NOMO-1 treated with DMSO at 0.1 percent for 48 hours (cell line): ENCODE results near the gene HS6ST1.

Experiments
- DNase-seq: peaks from one replicate; lab custom pipeline; 2025; ENCODE audit not compliant: unreplicated experiment; lab: John Stamatoyannopoulos, UW

Gene HS6ST1

DNA sequence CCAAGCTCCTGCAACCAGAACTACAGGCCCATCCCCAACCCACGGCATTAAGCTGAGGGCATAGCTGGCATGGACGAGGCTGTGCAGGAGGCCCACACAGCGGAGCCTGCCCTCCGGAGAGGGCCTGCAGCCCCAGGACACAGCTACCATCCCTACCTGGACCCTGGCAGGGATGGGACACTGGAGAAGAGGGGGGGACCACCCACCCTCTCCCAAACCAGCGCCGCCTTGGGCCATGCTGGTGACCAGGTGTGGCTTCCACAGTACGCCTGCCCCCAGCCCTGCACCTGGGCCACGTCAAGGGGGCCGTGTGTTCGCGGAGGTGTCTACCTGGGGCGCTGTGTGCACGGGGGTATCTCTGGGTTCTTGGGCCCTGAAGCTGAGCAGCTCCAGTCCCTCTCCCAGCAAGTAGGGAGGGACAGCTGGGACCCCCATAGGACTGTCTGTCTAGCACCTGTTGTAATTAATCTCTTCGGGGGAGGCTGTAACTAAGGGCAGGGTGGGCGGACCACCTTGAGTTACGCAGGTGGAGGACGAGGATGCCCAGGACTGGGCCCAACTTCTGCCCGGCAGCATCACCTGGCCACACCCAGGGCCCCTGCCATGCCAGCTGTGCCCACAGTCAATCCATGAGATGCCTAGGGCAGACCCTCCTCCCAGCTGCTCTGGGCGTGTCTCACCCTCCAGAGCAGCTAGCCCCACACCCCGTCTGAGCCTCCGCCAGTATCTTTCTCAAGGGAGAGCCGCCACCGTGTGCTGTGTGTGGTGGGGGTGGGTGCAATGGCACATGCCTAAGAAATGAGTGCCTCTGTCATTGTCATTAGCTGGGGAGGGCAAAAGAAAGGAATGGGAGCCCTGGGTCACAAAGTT lies 18.3 kb downstream of the HS6ST1 start:
- DNase-seq, result no peak

DNA sequence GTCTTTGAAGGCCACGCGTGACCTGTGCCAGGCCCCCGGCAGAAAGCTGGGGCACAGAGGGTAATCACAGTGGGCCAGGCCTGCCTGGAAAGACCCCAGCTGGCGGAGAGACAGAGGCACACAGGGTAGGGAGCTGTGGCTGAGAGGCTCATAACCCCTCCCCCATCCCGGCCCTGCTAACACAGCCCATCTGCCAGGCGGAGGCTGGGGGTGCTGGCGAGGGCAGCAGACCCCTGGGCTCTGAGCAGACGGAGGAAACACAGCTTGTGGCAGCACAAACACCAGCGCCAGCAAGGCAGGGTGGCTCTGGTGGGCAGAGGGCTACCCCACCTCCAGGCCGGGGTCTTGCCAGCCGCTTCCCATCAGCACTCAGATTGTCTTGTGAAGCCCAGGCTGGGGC lies 19.0 kb downstream of the HS6ST1 start:
- DNase-seq, result no peak

DNA sequence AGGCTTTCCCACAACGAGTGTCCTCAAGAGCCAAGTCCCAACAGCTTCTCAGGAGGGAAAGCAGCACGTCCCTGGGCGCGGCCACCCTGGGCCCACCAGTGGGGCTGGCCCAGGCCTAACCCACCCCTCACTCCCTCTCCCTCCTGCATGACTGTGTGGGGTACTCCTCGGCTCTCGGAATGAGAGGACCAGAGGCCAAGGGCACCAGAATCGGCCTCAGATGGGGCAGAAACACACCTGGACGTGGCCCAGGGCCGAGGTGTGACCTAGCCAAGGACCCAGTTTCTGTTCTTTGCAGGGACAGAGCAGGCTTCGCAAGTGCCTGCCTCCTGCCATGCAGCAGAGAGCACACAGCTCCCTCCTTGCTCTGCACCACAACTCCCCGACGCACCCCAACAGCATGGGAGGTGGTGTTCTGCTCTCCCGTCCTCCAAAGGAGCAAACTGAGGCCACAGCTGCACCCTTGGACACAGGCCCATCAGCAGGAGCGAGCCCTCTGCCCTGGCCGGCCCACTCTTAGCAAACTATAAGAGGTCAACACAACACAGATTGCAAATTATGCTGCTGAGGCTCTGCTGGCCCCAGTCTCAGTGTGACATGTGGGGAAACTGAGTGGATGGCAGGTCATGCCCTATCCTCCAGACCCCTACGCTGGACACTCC lies 19.7 kb downstream of the HS6ST1 start:
- no peak for DNase-seq

DNA sequence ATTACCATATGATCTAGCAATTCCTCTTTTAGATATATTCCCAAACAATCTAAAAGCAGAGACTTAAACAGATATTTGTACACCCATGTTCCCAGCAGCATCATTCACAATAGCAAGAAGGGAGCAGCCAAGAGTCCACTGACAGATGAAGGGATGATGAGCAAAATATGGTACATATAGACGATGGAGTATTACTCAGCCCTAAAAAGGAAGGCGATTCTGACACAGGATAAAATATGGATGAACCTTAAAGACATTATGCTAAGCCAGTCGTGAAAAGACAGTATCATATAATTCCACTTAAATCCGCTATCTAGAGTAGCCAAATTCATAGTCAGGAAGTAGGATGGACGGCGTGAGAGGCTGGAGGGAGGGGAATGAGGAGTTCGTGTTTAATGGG lies 20.4 kb downstream of the HS6ST1 start:
- DNase-seq, result no peak

DNA sequence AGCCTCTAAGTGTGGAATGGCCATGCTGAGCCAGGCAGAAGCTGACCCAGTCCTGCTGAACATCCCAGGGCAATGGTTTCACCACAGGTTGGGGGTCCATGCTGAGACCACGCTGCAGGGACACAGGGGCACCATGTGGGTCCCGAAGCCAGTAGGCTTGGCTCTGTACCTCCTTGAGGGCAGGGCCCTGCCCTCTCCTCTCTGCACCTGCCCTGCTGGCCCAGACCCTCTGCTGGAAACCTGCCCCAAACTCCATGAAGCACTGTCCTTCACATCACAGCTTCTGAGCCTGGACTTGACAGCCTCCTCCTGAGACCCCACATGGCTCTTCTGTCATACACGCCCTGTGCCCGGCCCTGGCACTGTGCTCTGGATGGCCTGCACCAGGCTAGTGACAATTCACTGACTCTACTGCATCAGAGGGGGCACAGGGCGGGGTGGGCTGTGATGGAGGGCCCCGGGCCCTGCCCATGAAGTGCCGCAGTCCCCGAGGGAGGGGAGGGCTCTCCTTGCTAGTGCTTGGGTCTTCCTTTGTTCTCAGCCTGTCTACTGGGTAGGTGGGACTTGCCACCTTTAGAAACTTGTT lies 24.7 kb downstream of the HS6ST1 start:
- no peak for DNase-seq

DNA sequence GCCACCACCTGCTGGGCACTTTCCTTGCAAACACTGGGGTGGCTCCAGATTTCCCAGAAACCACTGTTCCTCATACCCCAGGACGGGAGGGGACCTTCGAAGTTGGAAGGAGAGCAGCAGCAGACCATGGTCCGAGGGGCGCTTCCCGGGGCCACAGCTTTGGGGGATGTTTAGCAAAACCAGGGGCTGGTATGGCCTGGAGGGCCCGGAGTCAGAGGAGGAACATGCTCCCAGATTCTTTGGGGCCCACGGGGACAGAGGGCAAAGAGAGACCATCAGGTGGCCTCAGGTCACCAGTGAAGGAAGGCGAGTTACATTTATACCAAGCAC lies 25.3 kb downstream of the HS6ST1 start:
- no peak for DNase-seq

DNA sequence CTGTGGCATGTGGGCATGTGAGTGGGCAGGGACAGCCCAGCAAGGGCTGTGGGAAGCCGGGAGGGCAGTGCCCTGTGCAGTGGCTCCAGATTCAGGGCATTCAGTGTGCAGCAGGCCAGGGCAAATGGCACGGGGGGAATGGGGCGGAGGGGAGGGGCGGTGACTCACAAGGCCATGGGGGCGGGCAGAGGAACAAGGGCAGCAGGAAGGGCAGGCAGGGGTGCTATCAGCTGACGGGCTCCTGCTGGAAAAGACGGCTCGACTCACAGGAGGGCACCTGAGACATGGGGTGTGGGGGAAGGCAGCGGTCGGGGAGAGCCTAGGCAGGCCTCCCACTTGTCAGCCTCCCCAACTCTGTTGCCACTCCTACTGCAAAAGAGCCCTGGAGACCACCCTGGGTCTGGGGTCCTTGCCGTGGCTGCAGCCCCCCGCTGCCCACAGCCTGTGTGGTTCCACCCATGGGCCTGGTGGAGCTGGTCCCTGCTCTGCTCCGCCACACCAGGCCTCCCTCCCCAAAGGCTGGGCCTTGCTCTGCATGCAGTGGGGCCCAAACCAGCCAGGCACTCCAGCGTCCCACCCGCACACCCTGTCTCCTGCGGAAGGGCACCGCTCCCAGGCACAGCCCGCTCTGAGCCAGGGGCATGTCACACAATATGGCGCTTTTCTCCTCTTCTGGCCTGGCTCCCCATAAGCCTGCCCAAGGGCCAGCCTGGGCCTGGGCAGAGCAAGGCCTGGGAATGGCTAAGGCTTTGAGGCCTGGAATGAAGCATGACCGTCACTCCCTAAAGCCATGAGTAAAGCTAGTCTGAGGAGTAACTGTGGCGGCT lies 25.9 kb downstream of the HS6ST1 start:
- no peak for DNase-seq

DNA sequence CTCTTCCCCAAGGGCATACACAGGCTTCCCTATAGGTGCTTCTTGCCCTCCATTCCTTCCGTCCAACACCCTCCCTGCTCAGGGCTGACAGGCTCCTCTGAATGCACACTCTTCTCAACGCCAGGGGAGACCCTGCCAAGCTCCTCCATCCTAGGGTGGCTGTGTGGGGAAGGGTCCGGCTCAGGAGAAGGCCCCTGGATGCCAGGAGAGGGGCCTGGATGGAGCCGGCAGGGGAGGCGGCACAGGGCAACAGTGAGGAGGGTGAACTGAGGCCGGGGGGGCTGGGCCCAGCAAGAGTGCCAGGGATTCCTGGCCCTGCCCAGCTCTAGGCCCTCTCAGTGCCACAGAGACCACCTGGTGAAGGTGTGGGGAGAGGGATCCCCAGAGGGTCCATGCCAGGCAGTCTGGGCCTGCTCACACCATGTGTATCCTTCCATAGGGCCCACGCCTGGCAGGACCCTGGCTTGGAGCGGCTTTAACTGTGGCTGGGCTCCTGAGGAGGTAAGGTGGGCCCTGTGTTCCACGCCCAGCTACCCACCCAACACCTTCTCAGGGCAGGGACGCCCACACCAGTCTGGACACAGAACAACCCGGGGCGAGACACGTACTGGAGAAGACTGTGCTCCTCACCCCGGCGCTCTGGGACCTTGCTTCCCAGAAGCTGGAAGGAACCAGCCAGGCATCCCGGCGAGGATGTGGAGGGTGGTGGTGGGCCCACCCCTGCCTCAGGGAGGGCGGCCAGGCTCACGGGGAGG lies 26.6 kb downstream of the HS6ST1 start:
- DNase-seq, result no peak

DNA sequence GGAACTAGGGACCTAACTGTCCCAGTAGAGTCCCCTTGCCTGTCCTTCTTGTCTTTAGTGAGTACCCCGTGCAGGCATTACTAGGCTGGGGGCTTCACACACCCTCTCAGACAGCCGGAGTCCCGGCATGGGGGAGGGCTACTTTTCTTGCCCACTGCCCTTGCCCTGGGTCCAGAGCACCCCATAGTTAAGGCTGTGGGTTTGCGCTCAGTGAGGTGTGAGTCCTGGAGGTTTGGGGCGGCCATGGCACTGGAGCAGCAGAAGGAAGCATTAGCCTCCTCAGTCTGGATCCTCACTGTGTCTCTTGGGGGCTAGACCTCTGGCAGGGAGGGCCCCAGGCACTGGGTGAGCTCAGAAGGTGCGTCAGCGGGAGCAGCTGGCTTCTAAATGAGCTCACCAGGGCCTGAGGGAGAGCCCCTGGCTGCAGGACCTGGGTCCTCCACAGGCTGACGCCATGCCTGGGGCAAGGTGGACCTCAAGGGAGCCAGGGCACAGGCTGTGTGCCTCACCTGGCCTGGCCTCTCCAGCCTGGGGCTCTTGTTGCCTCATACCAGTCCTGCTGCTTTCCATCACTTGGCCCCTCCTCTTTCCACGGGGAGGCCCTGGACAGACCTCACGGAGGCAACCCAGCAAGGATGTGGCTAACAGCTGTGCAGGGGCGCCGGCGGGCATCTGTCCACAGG lies 27.4 kb downstream of the HS6ST1 start:
- DNase-seq, result no peak

DNA sequence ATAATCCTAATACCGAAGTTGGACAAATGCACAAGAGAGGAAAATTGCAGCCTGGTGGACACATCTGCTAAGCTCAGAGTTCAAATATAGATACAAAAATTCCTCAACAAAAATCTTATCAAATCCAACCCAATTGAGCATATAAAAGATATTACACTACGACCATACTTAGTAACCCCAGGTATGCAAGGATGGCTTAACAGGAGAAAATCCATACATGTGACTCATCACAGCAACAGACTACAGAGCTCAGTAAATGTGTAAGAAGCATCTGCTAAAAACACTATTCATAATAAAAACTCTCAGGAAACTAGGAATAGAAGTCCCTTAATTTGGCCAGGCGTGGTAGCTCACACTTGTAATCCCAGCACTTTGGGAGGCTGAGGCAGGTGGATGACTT lies 28.3 kb downstream of the HS6ST1 start:
- no peak for DNase-seq

DNA sequence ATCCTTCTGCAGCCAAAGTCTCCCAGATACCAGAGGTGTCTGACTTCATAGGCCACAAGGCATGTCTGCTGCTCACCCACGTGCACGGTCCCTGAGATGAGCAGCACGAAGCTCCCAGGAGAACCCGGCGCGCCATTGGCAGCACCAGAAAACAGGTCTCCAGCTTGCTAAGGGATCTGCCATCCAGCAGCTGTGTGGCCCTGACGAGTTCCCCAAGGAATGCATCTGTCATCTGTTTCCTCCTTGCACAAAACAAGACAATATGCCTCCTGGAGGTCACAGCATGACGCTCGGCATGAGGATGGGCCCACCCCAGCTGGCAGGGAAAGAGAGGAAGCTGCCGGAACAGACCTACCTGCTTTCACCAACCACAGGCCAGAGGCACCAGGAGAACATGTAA lies 29.2 kb downstream of the HS6ST1 start:
- no peak for DNase-seq

DNA sequence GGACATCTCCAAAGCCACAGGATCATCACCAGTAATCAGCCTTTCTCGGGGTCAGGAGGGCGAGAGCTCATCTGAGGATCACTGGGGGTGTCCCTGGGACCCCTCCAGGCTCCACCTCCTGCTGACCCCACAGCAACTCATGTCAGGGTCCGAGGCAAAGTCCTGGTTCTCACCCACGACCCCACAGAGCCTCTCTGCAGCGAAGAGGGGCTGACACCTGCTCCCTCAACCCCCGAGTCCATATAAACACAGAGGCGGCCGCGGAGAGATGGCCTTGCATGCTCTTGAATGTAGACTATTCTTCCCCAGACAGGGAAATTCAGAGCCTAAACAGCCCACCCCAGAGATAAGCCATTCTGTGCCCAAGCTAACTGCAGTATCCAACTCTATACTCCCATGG lies 29.9 kb downstream of the HS6ST1 start:
- DNase-seq, result no peak

DNA sequence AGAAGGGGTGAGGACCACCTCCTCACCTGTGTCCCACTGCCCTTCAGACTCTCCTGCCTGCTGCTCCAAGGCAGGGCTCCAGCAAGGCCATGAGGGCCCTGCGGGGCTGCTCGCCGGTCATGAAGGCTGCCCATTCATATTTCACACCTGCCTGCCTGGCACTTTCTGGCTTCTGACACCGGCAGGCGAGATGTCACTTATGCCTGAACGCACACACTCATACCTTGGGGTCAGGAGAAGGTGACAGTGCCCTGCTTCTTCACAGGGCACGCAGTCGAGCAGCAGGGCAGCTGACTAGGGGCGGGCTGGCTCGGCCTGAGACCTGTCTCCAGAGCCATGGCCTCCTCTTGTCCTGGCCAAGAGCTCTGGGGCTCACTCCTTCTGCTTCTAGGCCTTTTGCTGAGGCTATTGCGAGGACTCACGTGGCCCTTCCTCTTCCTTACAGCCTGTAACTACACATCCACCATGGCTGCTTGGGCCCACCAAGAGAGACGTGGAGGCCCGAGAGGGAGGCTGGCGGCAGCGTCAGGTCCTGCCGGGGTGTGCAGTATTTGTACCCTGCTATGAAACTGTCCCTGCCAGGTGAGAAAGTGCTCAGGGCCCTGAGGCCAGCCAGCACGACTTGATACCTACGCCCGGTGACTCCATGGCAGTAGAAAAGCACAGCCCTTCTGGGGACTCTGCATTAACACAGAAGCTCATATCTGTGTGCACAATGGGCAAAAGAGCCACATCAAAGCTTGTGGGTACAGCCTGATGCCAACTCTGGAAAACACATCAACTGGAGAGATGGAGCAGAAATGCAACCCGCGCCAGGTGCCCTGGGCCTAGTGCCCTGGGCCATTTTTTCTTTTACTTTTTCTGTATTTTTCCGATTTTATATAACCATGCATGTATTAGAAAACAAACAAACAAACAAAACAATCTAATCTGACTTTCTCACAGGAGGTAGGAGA lies 30.6 kb downstream of the HS6ST1 start:
- DNase-seq, result no peak

DNA sequence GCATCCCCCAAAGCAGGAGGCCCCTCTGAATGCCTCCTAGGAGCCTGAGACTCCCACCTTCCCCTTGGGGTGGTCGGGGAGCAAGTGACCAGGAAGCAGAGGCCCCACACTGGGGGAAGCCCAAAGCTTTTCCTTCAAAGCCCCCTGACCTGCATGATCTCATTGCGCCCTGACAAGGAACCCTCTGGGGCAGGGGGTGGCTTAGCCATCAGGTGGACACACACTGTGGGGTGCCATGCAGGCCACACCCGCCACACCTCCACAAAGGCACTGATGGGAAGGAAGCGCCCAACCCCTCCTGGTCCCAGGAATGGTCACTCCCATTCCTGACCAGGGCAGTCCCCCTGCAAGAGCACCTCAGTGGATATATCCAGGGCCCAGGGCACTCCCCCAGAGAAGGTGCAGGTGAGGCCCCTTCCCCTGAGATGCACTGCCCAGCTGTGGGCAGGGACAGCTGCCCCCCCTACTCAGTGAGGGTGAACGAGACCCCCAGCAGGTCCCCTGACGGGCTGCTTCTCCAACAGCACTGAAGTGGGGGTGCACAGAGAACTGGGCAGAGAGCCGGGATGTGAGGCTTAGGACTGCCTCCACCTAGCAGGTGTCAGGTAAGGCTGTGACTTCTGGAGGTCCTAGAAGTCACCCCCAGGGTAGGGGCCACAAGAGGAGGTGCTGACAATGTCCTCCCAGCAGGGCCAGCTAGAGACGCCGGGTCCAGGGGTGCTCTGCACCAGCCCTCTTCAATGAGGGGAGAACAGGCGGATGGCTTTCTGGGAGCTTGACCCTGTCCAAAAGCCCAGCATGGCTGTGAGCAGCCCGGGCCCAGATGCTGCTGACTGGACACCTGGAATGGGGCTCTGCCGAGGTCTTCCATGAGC lies 31.5 kb downstream of the HS6ST1 start:
- DNase-seq, result no peak

DNA sequence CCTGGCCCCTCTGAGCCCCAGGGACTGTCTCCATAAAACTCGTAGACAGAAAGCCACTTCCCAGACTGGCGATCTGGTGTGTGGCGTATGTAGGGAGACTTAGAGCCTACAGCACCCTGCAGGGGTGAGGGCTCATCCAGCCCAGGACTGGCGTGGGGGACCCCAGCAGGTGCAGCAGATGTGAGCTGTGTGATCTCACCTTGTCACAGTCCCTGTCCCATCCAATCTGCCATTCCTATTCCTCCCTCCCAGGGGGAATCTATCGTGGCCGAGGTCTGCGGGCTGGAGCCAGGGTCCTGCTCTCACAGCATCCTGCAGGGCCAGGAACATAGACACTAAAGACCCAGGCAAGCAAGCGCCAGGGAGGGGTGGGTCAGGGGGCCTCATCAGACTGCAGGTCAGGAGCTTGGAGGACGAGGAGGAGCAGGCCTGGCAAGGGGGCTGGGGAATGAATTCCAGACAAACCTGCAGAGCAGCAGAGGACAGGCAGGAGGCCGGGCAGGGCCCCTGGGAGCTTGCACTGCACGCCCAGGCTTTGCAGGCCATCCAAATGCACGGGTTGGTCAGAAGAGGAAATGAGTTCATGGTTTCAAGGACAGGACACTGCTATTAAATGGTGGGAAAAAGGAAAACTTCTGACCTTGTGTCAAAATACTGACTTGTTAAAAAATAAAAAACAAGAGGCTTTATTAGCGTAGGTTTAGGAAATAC lies 32.5 kb downstream of the HS6ST1 start:
- no peak for DNase-seq

DNA sequence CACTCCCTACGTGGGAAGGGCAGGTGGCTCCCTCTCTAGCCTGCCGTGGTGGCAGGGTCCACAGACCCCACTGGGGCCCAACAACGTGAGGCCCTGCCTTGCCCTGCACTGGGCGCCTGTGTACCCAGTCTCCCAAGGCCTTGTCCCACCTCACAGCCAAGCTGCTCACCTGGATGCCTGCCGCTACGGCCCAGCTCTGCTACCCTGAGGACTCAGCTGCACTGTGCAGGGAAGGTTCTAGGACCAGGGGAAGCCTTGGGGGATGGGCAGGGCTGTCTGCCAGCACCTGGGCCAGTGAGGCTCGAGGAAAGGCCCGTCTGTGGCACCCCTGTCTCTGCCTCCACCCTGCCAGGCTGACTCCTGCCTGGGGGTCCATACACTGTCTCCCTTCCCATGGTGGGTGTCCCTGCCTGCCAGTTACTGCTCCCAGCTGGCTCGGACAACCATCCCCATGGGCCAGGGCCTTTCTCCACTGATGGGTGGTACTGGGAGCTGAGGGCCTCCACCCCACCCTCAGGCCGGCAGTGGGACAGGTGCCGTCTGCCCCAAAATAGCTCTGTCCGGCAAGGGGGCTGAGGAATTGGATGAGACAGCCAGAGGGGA lies 33.2 kb downstream of the HS6ST1 start:
- DNase-seq, result no peak

DNA sequence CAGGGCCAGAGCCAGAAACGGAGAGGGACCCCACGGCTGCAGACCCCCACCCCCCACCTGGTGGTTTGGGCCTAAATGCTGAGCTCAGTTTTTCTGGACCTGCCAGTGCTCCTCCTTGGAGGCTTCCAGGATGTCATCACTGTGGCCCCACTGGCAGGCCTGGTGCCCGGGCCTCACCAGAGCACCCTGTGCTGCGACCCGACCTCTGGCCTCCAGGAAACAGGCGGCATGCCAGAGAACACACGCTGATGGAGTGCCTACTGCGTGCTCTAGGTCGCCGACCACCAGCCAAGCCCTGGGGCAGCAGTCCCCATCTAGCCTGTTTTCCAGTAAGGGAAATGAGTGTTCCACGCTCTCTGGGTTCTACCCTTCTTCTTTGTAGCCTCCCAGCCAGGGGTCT lies 33.8 kb downstream of the HS6ST1 start:
- DNase-seq, result no peak
